ENCODE results near the gene TMEM250.

DNA sequence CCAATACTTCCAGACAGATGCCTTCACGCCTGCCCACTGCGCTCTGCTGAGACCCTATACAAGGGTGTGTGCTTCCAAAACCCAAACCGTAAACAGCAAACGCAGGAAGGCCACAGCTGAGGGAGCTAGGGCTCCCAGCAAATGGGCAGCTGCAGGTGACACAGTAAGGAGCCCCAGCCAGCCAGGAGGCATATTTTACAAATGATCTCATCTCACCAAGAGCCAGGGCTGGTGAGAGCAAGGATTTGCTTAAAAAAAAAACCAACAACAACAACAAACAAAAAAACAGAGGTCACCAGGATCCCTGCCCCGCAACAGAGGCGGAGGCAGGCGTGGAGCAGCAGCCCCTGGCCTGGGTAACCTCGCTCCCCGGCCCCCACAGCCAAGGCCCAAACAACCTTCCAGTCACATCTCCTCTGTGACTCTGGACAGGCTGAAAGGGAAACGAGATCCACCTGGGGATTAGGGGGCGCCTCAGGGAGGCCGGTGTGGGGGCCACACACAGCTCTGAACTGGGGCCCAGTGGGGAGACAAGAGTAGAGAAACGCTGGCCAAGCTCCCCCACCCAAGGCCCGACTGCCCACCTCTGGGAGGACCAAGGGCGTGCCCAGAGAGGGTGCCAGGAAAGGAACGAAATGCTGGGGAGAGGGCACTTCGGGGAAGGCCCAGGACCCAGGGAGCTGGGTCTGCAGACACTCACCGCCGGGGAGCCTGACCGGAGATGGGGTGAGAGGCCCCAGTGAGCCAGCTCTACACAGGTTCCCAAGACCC lies 26.9 kb downstream of the TMEM250 start:
- TF ChIP-seq, protein P1, sequence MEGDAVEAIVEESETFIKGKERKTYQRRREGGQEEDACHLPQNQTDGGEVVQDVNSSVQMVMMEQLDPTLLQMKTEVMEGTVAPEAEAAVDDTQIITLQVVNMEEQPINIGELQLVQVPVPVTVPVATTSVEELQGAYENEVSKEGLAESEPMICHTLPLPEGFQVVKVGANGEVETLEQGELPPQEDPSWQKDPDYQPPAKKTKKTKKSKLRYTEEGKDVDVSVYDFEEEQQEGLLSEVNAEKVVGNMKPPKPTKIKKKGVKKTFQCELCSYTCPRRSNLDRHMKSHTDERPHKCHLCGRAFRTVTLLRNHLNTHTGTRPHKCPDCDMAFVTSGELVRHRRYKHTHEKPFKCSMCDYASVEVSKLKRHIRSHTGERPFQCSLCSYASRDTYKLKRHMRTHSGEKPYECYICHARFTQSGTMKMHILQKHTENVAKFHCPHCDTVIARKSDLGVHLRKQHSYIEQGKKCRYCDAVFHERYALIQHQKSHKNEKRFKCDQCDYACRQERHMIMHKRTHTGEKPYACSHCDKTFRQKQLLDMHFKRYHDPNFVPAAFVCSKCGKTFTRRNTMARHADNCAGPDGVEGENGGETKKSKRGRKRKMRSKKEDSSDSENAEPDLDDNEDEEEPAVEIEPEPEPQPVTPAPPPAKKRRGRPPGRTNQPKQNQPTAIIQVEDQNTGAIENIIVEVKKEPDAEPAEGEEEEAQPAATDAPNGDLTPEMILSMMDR (IDR thresholded peaks at IDR 0.05), result no peak
- TF ChIP-seq POLR2A (IDR thresholded peaks at IDR 0.05), result no peak
